Astrocyte (in vitro differentiated cells and primary cell): ENCODE data around the gene HHLA2.
"Not testable (repeated sequence)": the region's sequence is repeated elsewhere in the genome, so short reads cannot be mapped to it uniquely, and the experiment has no call there.

Experiments
- EZH2 ChIP-seq: IDR thresholded peaks from 2 replicates; pipeline ENCODE4 v1.6.1; 2012; ENCODE audit warnings: mild to moderate bottlenecking, low read length, inconsistent platforms; ENCODE audit not compliant: insufficient read depth
- TF ChIP-seq, protein P1 (sequence below): IDR thresholded peaks from 2 replicates; pipeline ENCODE4 v1.5.1; 2011; ENCODE audit warnings: low read depth, mild to moderate bottlenecking, inconsistent platforms, low read length, moderate library complexity; ENCODE audit not compliant: insufficient read depth

GRCh38 chr3:108264534-108265298, 31.6 kb upstream of the HHLA2 start:
- TF ChIP-seq, protein P1, sequence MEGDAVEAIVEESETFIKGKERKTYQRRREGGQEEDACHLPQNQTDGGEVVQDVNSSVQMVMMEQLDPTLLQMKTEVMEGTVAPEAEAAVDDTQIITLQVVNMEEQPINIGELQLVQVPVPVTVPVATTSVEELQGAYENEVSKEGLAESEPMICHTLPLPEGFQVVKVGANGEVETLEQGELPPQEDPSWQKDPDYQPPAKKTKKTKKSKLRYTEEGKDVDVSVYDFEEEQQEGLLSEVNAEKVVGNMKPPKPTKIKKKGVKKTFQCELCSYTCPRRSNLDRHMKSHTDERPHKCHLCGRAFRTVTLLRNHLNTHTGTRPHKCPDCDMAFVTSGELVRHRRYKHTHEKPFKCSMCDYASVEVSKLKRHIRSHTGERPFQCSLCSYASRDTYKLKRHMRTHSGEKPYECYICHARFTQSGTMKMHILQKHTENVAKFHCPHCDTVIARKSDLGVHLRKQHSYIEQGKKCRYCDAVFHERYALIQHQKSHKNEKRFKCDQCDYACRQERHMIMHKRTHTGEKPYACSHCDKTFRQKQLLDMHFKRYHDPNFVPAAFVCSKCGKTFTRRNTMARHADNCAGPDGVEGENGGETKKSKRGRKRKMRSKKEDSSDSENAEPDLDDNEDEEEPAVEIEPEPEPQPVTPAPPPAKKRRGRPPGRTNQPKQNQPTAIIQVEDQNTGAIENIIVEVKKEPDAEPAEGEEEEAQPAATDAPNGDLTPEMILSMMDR, result not testable (repeated sequence)
- not testable (repeated sequence) for TF ChIP-seq EZH2
